Measurements from ENCODE around the gene THSD7B.

Gene THSD7B, protein sequence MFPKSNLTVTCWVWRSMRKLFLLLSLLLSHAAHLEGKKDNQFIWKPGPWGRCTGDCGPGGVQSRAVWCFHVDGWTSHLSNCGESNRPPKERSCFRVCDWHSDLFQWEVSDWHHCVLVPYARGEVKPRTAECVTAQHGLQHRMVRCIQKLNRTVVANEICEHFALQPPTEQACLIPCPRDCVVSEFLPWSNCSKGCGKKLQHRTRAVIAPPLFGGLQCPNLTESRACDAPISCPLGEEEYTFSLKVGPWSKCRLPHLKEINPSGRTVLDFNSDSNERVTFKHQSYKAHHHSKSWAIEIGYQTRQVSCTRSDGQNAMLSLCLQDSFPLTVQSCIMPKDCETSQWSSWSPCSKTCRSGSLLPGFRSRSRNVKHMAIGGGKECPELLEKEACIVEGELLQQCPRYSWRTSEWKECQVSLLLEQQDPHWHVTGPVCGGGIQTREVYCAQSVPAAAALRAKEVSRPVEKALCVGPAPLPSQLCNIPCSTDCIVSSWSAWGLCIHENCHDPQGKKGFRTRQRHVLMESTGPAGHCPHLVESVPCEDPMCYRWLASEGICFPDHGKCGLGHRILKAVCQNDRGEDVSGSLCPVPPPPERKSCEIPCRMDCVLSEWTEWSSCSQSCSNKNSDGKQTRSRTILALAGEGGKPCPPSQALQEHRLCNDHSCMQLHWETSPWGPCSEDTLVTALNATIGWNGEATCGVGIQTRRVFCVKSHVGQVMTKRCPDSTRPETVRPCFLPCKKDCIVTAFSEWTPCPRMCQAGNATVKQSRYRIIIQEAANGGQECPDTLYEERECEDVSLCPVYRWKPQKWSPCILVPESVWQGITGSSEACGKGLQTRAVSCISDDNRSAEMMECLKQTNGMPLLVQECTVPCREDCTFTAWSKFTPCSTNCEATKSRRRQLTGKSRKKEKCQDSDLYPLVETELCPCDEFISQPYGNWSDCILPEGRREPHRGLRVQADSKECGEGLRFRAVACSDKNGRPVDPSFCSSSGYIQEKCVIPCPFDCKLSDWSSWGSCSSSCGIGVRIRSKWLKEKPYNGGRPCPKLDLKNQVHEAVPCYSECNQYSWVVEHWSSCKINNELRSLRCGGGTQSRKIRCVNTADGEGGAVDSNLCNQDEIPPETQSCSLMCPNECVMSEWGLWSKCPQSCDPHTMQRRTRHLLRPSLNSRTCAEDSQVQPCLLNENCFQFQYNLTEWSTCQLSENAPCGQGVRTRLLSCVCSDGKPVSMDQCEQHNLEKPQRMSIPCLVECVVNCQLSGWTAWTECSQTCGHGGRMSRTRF (N-terminal part only)

DNA sequence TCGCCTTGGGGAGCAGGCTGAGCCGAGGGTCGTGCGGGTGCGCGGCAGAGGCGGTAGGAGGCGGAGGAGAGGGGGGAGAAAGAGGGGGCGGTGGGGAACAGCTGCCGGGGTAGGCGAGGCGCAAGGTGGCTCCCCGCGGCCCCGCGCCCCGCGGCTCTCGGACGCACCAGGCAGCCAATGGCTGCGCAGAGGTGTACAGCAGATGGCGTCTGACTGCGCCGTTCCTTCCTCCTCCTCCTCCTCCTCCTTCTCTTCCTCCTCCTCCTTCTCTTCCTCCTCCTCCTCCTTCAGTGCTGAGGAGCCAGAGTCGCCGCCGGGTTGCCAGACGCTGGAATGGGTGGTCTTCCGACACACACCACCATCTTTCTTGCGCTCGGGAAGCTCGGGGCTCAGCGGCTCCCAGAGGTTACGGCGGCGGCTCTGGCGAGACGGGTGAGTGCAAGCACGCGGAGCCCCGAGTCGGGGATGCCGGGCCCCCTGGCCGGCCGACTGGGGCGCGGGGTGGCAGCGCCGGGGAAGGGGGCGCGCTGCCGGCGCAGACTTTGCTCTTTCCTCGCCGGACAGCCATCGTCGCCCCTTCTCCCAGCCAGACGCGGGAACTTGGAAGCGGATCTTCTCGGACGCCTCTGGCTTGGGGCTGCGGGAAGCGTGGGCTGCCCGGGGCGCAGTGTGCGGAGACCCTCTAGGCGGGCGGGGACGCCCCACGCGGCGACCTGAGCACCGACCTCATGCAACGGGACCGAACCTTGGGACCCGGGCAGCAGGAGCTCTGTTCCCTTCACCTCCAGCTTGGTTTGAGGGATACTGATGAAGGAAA, at the start of gene THSD7B:
Gene THSD7B (plus strand): TSS at position 290 of the 817 bp plus-strand sequence. CDS start 116,634 bp downstream, outside the sequence.
- no peak for DNase-seq (ENCODE audit: low read depth)
- TF ChIP-seq, protein P1, sequence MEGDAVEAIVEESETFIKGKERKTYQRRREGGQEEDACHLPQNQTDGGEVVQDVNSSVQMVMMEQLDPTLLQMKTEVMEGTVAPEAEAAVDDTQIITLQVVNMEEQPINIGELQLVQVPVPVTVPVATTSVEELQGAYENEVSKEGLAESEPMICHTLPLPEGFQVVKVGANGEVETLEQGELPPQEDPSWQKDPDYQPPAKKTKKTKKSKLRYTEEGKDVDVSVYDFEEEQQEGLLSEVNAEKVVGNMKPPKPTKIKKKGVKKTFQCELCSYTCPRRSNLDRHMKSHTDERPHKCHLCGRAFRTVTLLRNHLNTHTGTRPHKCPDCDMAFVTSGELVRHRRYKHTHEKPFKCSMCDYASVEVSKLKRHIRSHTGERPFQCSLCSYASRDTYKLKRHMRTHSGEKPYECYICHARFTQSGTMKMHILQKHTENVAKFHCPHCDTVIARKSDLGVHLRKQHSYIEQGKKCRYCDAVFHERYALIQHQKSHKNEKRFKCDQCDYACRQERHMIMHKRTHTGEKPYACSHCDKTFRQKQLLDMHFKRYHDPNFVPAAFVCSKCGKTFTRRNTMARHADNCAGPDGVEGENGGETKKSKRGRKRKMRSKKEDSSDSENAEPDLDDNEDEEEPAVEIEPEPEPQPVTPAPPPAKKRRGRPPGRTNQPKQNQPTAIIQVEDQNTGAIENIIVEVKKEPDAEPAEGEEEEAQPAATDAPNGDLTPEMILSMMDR (IDR thresholded peaks at IDR 0.05; ENCODE audit: control insufficient read depth, extremely low read depth, insufficient read depth), result peak; percentile 21; the same call in 1 of the 2 replicates
- H3K4me3 ChIP-seq (ENCODE audit: low read depth, low read length), result no peak within 1 kb of the TSS

DNA sequence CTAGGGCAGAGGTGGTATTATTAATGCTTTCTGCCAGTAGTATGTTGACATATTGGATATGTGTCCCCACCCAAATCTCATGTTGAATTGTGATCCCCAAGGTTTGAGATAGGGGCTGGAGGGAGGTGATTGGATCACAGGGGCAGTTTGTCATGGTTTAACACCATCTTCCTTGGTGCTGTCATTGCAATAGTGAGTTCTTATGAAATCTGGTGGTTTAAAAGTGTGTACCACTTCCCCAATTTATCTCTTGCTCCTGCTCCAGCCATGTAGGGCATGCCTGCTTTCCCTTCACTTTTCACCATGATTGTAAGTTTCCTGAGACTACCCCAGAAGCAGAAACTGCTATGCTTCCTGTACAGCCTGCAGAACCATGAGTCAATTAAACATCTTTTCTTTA, 47.1 kb upstream of the THSD7B start:
- no peak overlapping the region for H3K4me3 ChIP-seq (ENCODE audit: low read depth, low read length)

DNA sequence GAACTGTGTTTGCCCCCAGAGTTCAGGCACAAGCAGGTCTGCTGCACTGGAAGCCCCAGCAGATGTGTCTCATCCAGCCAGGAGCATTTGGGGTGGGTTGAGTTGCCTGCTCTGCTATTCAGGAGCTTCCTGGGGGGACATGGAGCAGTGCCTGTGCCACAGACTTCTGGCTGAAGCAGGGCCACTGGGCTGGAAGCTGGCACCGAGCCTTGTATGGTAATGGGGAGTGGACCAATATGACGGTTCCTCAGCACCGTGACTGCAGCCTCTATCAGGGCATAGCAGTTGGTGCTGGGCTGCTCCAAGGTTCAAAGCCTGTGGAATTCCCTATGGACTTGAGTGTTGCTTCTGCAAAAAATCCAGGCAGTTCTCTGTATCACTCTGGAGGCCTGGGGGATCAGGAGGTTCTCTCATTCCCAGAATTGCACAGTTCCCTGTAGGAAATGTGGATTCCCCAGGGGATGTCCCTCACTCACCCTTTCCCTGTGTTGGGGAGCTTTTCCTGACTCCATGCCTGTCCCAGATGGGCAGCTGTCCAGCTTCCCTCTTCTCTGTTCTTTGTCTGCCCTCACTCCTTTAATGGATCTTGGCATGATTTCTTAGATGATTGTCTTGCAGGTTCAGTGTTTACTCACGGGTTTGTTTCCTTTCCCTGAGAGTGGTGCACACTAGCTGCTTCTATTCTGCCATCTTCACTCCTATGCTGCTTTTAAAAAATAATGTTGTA, 37.2 kb upstream of the THSD7B start:
- H3K4me3 ChIP-seq (ENCODE audit: low read depth, low read length), result no peak overlapping the region
- TF ChIP-seq, protein P1 (IDR thresholded peaks at IDR 0.05; ENCODE audit: control insufficient read depth, extremely low read depth, insufficient read depth), result no peak
- DNase-seq (ENCODE audit: low read depth), result no peak

More for the DNA sequence above, 47.1 kb upstream of the THSD7B start:
- TF ChIP-seq, protein P1 (IDR thresholded peaks at IDR 0.05; ENCODE audit: control insufficient read depth, extremely low read depth, insufficient read depth), result no peak
- no peak for DNase-seq (ENCODE audit: low read depth)

DNA sequence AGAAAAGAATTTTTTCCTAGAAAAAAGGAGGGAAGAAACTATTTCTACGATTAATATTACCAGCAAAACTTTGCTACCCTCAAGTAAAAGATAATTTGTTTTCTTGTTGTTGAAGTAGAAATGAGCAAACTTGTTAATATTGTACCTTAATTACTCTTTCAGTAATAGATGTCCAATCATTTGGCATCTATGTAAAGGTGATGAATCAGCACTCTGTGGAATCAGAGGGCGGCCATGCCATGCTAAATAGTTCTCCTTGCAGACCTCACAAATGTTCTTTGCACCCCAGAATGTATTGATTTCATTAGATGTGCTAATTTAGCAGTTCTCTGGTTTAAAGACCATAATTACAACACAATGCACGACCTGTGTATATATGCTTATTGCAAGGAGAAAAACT, 29.1 kb upstream of the THSD7B start:
- no peak for DNase-seq (ENCODE audit: low read depth)
- TF ChIP-seq, protein P1 (IDR thresholded peaks at IDR 0.05; ENCODE audit: control insufficient read depth, extremely low read depth, insufficient read depth), result no peak
- no peak overlapping the region for H3K4me3 ChIP-seq (ENCODE audit: low read depth, low read length)

DNA sequence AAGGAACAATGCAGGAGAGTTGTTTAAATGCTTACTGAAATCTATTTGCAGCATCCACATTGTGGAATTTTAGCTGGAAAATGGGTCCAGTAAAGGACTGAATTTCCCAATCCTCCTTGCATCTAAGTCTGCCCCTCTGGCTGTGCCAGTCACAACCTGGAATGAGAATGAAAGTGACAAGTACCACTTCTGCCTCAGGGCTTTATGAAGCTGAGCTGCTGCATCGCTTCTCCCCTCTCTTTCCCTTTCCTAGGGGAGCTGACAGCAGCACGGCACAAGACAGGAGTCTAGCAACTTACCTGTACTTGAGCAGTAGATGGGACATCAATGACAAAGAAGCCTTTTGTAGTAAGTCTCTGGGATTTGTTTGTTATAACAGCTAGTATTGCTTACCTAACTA, 27.3 kb upstream of the THSD7B start:
- TF ChIP-seq, protein P1 (IDR thresholded peaks at IDR 0.05; ENCODE audit: control insufficient read depth, extremely low read depth, insufficient read depth), result no peak
- no peak for DNase-seq (ENCODE audit: low read depth)
- H3K4me3 ChIP-seq (ENCODE audit: low read depth, low read length), result no peak overlapping the region

All from LNCaP clone FGC (cell line).